H1 (cell line): Measurements from ENCODE around the gene HMGA1. TPM values are rescaled to one million over a fixed set of nuclear protein-coding genes. Genes with fewer than 3 reads are reported as not detected.

Source experiments
- CHD1 ChIP-seq: IDR thresholded peaks from 2 replicates; pipeline ENCODE4 v1.6.1; 2012; ENCODE audit warnings: low read depth, low read length, improper control_type of control experiment
- polyA plus RNA-seq, 7 experiments: library from polyadenylated mRNA; depleted of rRNA in 3 of 7; stranded (reverse) in 5 of 7; unstranded in 2 of 7; fragments of >200 nt in 5 of 7; fragments of 200-250 nt in 2 of 7; gene quantifications; 1 replicate in 5 of 7; 2 replicates in 1 of 7; 4 replicates in 1 of 7; pipeline versions ENCODE4 v1.2.1 to v1.2.3, GENCODE V29; 2011 to 2013; ENCODE audit warnings: missing spikeins in 2 of 7, mixed read lengths in 2 of 7
- total RNA-seq: library from RNA; stranded (reverse); fragmentation: NEBNext Ultra II Directional; extraction: Animal tissue kit (Norgen Biotek cat#: 25700); gene quantifications from 2 replicates; pipeline ENCODE4 v1.2.1, GENCODE V29; 2021

HMGA1 gene
- total and polyA plus RNA-seq, 2 of the 8 experiments (the other 6 are each of a cell fraction or from before 2014, with no cell fraction given) = 1,557 to 2,636 TPM

DNA sequence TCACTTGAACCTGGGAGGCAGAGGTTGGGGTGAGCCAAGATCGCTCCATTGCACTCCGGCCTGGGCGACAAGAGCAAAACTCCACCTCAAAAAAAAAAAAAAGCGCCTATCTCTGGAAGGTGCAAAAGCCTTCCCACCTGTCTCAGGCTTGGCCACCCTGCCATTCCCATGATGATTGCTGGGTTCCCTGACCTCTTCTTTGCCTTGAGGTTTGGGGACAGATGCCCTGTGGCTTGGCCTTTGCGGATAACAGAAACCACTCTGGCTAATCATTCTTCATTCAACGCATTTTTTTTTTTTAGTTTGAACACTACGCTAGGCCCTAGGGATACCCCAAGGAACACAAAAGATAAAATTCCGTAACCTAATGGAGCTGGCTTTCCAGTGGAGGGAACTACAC lies 6.8 kb upstream of the HMGA1 start (continued):
- no peak for TF ChIP-seq CHD1
- TF ChIP-seq, all 59 proteins: peak for 0
